ENCODE measurements around the gene LRIG1. TPM values are rescaled to one million over a fixed set of nuclear protein-coding genes. Genes with fewer than 3 reads are reported as not detected.

Gene LRIG1
- total RNA-seq, 1 donor from 2014 or later = 169 TPM

GRCh38 chr3:66361356-66361755 is 139.5 kb downstream of the LRIG1 start:
- Mint-ChIP-seq H3K27ac (no peak overlapping the region), H3K9me3 (no peaks in the 10 kb centered on the region), H3K36me3 (no peaks in the 10 kb centered on the region), H3K4me3 (no peak overlapping the region), H3K4me1 (peaks cover 4% of the 10 kb centered on the region), H3K27me3 (ENCODE audit: insufficient read depth, low read depth) (no peaks in the 10 kb centered on the region)
- H3K79me2 ChIP-seq (ENCODE audit: low read depth) = no peaks in the 10 kb centered on the region
- no peak overlapping the region for H2AFZ ChIP-seq (replicated peaks)
- H3K9ac ChIP-seq = no peak overlapping the region
- H3K27me3 ChIP-seq = no peaks in the 10 kb centered on the region
- H3K4me1 ChIP-seq = peaks cover 14% of the 10 kb centered on the region
- no peaks in the 10 kb centered on the region for H3K36me3 ChIP-seq
- H3K9me3 ChIP-seq (ENCODE audit: low read depth) = no peaks in the 10 kb centered on the region
- H3K4me2 ChIP-seq = no peak overlapping the region
- TF ChIP-seq EZH2 (IDR thresholded peaks at IDR 0.05) (no peak), CTCF (IDR thresholded peaks at IDR 0.05) (no peak), EZH2phosphoT487 (IDR thresholded peaks at IDR 0.05) (no peak)
- no peaks in the 10 kb centered on the region for H4K20me1 ChIP-seq (ENCODE audit: low read depth)
- no peak for DNase-seq (ENCODE audit: low spot score)
- H3F3A ChIP-seq (ENCODE audit: low read depth) = no peaks in the 10 kb centered on the region
- no peak overlapping the region for H3K27ac ChIP-seq
- no peak overlapping the region for H3K4me3 ChIP-seq

DNA sequence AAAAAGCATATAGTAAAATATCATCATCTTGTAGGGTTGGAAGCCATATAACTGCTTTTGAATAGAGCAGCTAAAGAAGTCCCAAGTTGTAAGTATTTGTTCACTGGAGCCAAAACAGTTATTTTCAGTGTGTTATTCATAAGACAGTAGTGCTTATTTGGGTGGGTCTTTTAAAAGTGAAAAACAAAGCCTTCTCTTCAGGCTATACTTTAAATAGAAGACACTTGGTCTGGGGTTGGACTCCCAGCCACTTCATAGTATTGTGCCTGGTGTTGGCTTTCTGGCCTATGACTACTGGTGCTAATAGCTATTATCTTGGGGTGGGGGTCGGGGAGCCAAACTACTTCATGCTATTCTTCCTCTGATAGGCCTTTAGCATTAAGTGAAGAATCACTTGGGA is 144.8 kb downstream of the LRIG1 start:
- Histone ChIP-seq H3K4me3 (no peak overlapping the region), H3K36me3 (no peaks in the 10 kb centered on the region), H3K4me2 (no peak overlapping the region), H3K27me3 (no peaks in the 10 kb centered on the region), H3K9ac (no peak overlapping the region), H2AFZ (replicated peaks) (no peak overlapping the region), H3K27ac (no peak overlapping the region), H3F3A (ENCODE audit: low read depth) (no peaks in the 10 kb centered on the region), H3K4me1 (no peaks in the 10 kb centered on the region), H4K20me1 (ENCODE audit: low read depth) (no peaks in the 10 kb centered on the region), H3K9me3 (ENCODE audit: low read depth) (no peaks in the 10 kb centered on the region), H3K79me2 (ENCODE audit: low read depth) (no peaks in the 10 kb centered on the region)
- no peak for DNase-seq (ENCODE audit: low spot score)
- TF ChIP-seq EZH2phosphoT487 (IDR thresholded peaks at IDR 0.05) = no peak
- TF ChIP-seq EZH2 (IDR thresholded peaks at IDR 0.05) = no peak
- Mint-ChIP-seq H3K27ac (no peak overlapping the region), H3K4me1 (peaks cover 6% of the 10 kb centered on the region), H3K27me3 (ENCODE audit: insufficient read depth, low read depth) (no peaks in the 10 kb centered on the region), H3K36me3 (no peaks in the 10 kb centered on the region), H3K9me3 (no peaks in the 10 kb centered on the region), H3K4me3 (no peak overlapping the region)

DNA sequence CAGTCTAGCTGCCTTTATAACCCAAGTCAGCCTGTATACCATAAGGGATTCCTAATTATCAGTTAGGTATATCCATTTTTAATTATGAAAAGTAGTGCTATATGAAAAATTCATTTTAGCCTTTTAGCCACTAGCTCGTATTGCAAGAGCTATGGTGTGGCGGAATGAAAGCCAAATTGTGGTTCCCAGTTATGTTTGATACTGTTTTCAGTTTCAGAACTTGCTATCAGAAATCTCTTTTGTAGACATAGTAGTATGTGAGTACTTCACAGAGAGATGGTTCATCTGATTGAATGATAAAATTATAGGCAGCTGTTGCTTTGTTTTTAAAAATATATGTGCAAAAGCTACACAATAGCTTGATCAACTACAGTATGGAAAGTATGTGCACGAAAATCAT is 145.4 kb downstream of the LRIG1 start:
- no peaks in the 10 kb centered on the region for H3K36me3 Mint-ChIP-seq
- no peak overlapping the region for H3K27ac Mint-ChIP-seq
- H3K27me3 Mint-ChIP-seq (ENCODE audit: insufficient read depth, low read depth) = no peaks in the 10 kb centered on the region

More for the DNA sequence above, 145.4 kb downstream of the LRIG1 start:
- H3F3A ChIP-seq (ENCODE audit: low read depth) = no peaks in the 10 kb centered on the region
- H3K4me1 ChIP-seq = no peaks in the 10 kb centered on the region
- no peak overlapping the region for H3K4me2 ChIP-seq
- H3K4me3 Mint-ChIP-seq = no peak overlapping the region
- no peak overlapping the region for H2AFZ ChIP-seq (replicated peaks)
- no peak for DNase-seq (ENCODE audit: low spot score)
- peaks cover 6% of the 10 kb centered on the region for H3K4me1 Mint-ChIP-seq
- H3K9me3 Mint-ChIP-seq = no peaks in the 10 kb centered on the region
- H3K9me3 ChIP-seq (ENCODE audit: low read depth) = no peaks in the 10 kb centered on the region
- no peak overlapping the region for H3K9ac ChIP-seq
- no peaks in the 10 kb centered on the region for H3K36me3 ChIP-seq
- no peak overlapping the region for H3K4me3 ChIP-seq
- H4K20me1 ChIP-seq (ENCODE audit: low read depth) = no peaks in the 10 kb centered on the region
- H3K27me3 ChIP-seq = no peaks in the 10 kb centered on the region
- no peak overlapping the region for H3K27ac ChIP-seq
- H3K79me2 ChIP-seq (ENCODE audit: low read depth) = no peaks in the 10 kb centered on the region
- no peak for TF ChIP-seq CTCF (IDR thresholded peaks at IDR 0.05)
- TF ChIP-seq EZH2 (IDR thresholded peaks at IDR 0.05) = no peak
- TF ChIP-seq EZH2phosphoT487 (IDR thresholded peaks at IDR 0.05) = no peak

Measured in neural progenitor cell (in vitro differentiated cells).